CD8-positive, alpha-beta memory T cell (primary cell): Measurements from ENCODE around the gene CAMSAP1. TPM values are rescaled to one million over a fixed set of nuclear protein-coding genes. Genes with fewer than 3 reads are reported as not detected.

ENCODE experiments used
- CTCF ChIA-PET: fragments of 350-600 bp; sonication (Branson Sonifier 250); formaldehyde crosslinking; loops from one replicate; lab custom pipeline; 2021; ENCODE audit warnings: antibody characterized with exemption; lab: Charles Lee
- POLR2A ChIA-PET: fragments of 350-600 bp; sonication (Branson Sonifier 250); formaldehyde crosslinking; loops from one replicate; lab custom pipeline; 2021; ENCODE audit warnings: antibody characterized with exemption; lab: Charles Lee
- DNase-seq, 5 donors: peaks; one replicate each; pipeline versions ENCODE4 v3.0.0 to v3.0.0-alpha.2; 2020 to 2022; ENCODE audit warnings: mixed read lengths in 1 of 5
- H3K27ac ChIP-seq: one replicate; pipeline ENCODE4 v1.7.0; 2013; ENCODE audit warnings: low read depth, mild to moderate bottlenecking, low read length, moderate library complexity
- H3K27me3 ChIP-seq: 2 replicates; pipeline ENCODE4 v1.7.0; 2013; ENCODE audit warnings: low read length, mild to moderate bottlenecking; ENCODE audit not compliant: insufficient read depth, poor library complexity, severe bottlenecking
- H3K36me3 ChIP-seq: 2 replicates; pipeline ENCODE4 v1.7.0; 2013; ENCODE audit warnings: mild to moderate bottlenecking, low read length, moderate library complexity; ENCODE audit not compliant: insufficient read depth
- H3K4me1 ChIP-seq: 2 replicates; pipeline ENCODE4 v1.7.0; 2013; ENCODE audit warnings: mild to moderate bottlenecking, low read length, moderate library complexity; ENCODE audit not compliant: insufficient read depth
- H3K4me3 ChIP-seq: 2 replicates; pipeline ENCODE4 v1.7.0; 2013; ENCODE audit warnings: mild to moderate bottlenecking, low read length
- H3K9me3 ChIP-seq: 2 replicates; pipeline ENCODE4 v1.7.0; 2013; ENCODE audit warnings: mild to moderate bottlenecking, low read length
- H3K27ac Mint-ChIP-seq, 8 donors: one replicate each; pipeline ENCODE4 v1.8.0; 2020 to 2021; ENCODE audit warnings: mixed read lengths in 8 of 8, mild to moderate bottlenecking in 6 of 8, inconsistent platforms in 3 of 8, moderate library complexity in 3 of 8
- H3K27me3 Mint-ChIP-seq, 2 donors: one replicate each; pipeline ENCODE4 v1.8.0; 2020 to 2021; ENCODE audit warnings: mixed read lengths in 2 of 2, mild to moderate bottlenecking in 1 of 2, moderate library complexity in 1 of 2
- H3K36me3 Mint-ChIP-seq, 3 donors: one replicate each; pipeline ENCODE4 v1.8.0; 2020 to 2021; ENCODE audit warnings: mixed read lengths in 3 of 3, inconsistent platforms in 1 of 3, mild to moderate bottlenecking in 1 of 3
- H3K4me1 Mint-ChIP-seq, 3 donors: one replicate each; pipeline ENCODE4 v1.8.0; 2020 to 2021; ENCODE audit warnings: mixed read lengths in 3 of 3, inconsistent platforms in 1 of 3, mild to moderate bottlenecking in 1 of 3
- H3K4me3 Mint-ChIP-seq, 7 donors: one replicate each; pipeline ENCODE4 v1.8.0; 2020 to 2021; ENCODE audit warnings: mixed read lengths in 7 of 7, mild to moderate bottlenecking in 6 of 7, moderate library complexity in 4 of 7, inconsistent platforms in 2 of 7
- H3K9me3 Mint-ChIP-seq, 5 donors: one replicate each; pipeline ENCODE4 v1.8.0; 2020 to 2022; ENCODE audit warnings: mixed read lengths in 5 of 5, mild to moderate bottlenecking in 3 of 5, moderate library complexity in 2 of 5, inconsistent platforms in 1 of 5
- polyA plus RNA-seq: library from polyadenylated mRNA; unstranded; fragments of 300-500 nt; fragmentation: Illumina TruSeq; gene quantifications from one replicate; pipeline ENCODE4 v1.2.3, GENCODE V29; 2021
- total RNA-seq, 2 experiments: library from RNA; stranded (reverse); gene quantifications; one replicate each; pipeline ENCODE4 v1.2.3, GENCODE V29; 2021

Gene CAMSAP1
- total and polyA plus RNA-seq, 3 experiments from 2014 or later = 2.2 to 33.7 (median 30.4) TPM

- Mint-ChIP-seq H3K27ac (no peak overlapping the region), H3K4me1 (peaks cover 6 to 24% (median 20%) of the 10 kb centered on the region in 3 donors), H3K36me3 (peaks cover 23 to 53% (median 28%) of the 10 kb centered on the region in 3 donors), H3K27me3 (no peaks in the 10 kb centered on the region), H3K4me3 (no peak overlapping the region), H3K9me3 (peaks cover 4 to 14% (median 11%) of the 10 kb centered on the region in 5 donors)
- ChIA-PET CTCF (no interaction called here), POLR2A (no interaction called here)
- H3K27me3 ChIP-seq = no peaks in the 10 kb centered on the region
- H3K4me3 ChIP-seq = no peak overlapping the region
- no peak overlapping the region for H3K27ac ChIP-seq
- DNase-seq = no peak
- H3K9me3 ChIP-seq = no peaks in the 10 kb centered on the region
- H3K36me3 ChIP-seq = no peaks in the 10 kb centered on the region
- H3K4me1 ChIP-seq = no peaks in the 10 kb centered on the region
These were observed 76.8 kb downstream of the CAMSAP1 start for GRCh38 chr9:135830496-135830895.

DNA sequence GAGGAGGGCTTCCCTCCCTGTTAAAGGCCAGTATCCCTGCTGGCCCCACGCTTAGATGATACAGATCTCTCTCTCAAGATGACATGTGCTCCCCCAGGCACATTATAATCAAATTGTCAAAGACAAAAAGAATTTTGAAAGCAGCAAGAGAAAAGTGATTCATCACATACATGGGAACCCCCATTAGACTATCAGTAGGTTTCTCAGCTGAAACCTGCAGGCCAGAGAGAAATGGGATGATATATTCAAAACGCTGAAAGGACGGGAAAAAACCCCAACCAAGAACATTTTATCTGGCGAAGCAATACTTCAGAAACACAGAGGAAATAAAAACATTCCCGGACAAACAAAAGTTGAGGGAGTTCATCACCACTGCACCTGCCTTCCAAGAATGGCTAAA is 78.7 kb downstream of the CAMSAP1 start:
- Mint-ChIP-seq H3K4me3 (no peak overlapping the region), H3K27me3 (no peaks in the 10 kb centered on the region), H3K4me1 (peaks cover 10 to 24% (median 21%) of the 10 kb centered on the region in 3 donors), H3K27ac (no peak overlapping the region), H3K36me3 (peaks cover 23 to 62% (median 28%) of the 10 kb centered on the region in 3 donors), H3K9me3 (peaks cover 4 to 14% (median 11%) of the 10 kb centered on the region in 5 donors)
- POLR2A ChIA-PET = interaction anchor here (0.8 kb wide), 1 partner anchor 56 kb away, joined by 3 read pairs; no protein-coding TSS in a partner anchor
- CTCF ChIA-PET = no interaction called here
- no peak overlapping the region for H3K27ac ChIP-seq
- H3K4me1 ChIP-seq = no peaks in the 10 kb centered on the region
- no peaks in the 10 kb centered on the region for H3K9me3 ChIP-seq
- no peak for DNase-seq
- no peak overlapping the region for H3K4me3 ChIP-seq
- H3K27me3 ChIP-seq = no peaks in the 10 kb centered on the region
- peaks cover 3% of the 10 kb centered on the region for H3K36me3 ChIP-seq

- H3K36me3 ChIP-seq = peaks cover 8% of the 10 kb centered on the region
- H3K27me3 ChIP-seq = no peaks in the 10 kb centered on the region
- no peaks in the 10 kb centered on the region for H3K9me3 ChIP-seq
- DNase-seq = no peak
- Mint-ChIP-seq H3K4me3 (no peak overlapping the region), H3K36me3 (peaks cover 25 to 67% (median 32%) of the 10 kb centered on the region in 3 donors), H3K27ac (peak overlapping the region in 1 of 8 donors; percentile 56), H3K4me1 (peaks cover 8 to 20% (median 17%) of the 10 kb centered on the region in 3 donors), H3K27me3 (no peaks in the 10 kb centered on the region), H3K9me3 (peaks cover 4 to 14% (median 11%) of the 10 kb centered on the region in 5 donors)
- no peak overlapping the region for H3K4me3 ChIP-seq
- CTCF ChIA-PET = no interaction called here
- POLR2A ChIA-PET = no interaction called here
- H3K27ac ChIP-seq = no peak overlapping the region
- H3K4me1 ChIP-seq = no peaks in the 10 kb centered on the region
These were observed 79.3 kb downstream of the CAMSAP1 start for GRCh38 chr9:135827866-135828580.

GRCh38 chr9:135827301-135827700 is 80.0 kb downstream of the CAMSAP1 start:
- Histone ChIP-seq H3K4me3 (no peak overlapping the region), H3K27me3 (no peaks in the 10 kb centered on the region), H3K36me3 (peaks cover 16% of the 10 kb centered on the region), H3K4me1 (no peaks in the 10 kb centered on the region), H3K27ac (no peak overlapping the region), H3K9me3 (no peaks in the 10 kb centered on the region)
- Mint-ChIP-seq H3K4me1 (peaks cover 8 to 16% (median 14%) of the 10 kb centered on the region in 3 donors), H3K4me3 (no peak overlapping the region), H3K27ac (no peak overlapping the region), H3K36me3 (peaks cover 32 to 73% (median 36%) of the 10 kb centered on the region in 3 donors), H3K27me3 (no peaks in the 10 kb centered on the region), H3K9me3 (peaks cover 4 to 14% (median 11%) of the 10 kb centered on the region in 5 donors)
- POLR2A ChIA-PET = no interaction called here
- no peak for DNase-seq
- CTCF ChIA-PET = no interaction called here

DNA sequence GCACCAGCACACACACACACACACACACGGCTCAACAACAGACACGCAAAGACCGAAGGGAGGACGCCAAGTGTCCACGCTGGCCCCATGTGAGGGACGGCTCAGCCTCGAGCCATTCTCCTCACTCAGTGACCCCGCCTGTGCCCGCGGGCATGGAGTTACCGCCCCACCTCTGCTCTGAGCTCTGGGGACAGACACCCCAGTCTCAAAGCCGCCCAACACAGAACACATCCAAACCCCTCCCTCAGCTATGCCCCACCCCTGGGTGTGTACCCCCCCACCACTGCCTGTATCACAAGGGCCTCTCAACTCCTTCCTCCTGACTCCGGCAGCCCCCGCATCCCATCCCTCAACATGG is 81.2 kb downstream of the CAMSAP1 start:
- POLR2A ChIA-PET = no interaction called here
- CTCF ChIA-PET = no interaction called here
- H3K27ac Mint-ChIP-seq = peak overlapping the region in 2 of 8 donors; percentile 15 to 32

DNA sequence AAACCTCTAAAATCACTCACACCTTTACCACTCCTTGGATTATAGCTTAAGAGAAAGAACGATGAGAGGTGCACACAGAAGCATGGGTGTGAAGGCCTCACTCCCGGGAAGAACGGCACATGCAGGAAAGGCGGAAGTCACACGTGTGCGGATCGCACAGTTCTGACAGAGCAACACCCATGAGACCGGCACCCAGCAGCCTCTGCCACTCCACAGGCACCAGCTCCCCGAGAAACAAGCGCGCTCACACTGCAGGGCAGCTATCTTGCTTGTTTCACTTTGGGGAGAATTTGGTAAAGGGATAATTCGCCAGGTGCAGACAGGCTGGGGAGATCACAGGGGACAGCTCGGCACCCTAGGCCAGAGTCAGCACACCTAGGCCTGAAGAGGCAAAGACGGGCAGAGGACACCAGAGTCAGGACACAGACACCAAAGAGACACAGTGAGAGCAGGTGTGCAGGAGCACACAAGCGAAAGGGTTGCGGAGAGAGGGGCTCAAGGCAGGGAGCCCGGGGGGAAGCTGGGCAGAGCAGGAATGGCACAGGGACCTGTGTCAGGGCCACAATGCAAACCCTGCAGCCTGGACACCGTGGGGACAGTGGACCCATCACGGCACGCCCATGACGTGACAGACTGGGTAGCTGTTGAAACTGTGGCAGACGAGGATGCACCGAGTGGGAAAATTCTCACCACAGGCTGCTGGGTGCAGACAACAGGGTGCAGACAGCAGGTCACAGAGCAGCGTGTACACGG is 81.7 kb downstream of the CAMSAP1 start:
- peak overlapping the region in 3 of 8 donors; percentile 21 to 88 (median 42) for H3K27ac Mint-ChIP-seq
- no peaks in the 10 kb centered on the region for H3K27me3 Mint-ChIP-seq
- no peaks in the 10 kb centered on the region for H3K27me3 ChIP-seq
- CTCF ChIA-PET = no interaction called here
- peaks cover 6 to 8% (median 7%) of the 10 kb centered on the region in 3 donors for H3K4me1 Mint-ChIP-seq
- peaks cover 2 to 14% (median 11%) of the 10 kb centered on the region in 5 donors for H3K9me3 Mint-ChIP-seq
- POLR2A ChIA-PET = no interaction called here
- no peak overlapping the region for H3K27ac ChIP-seq
- peak overlapping the region in 1 of 7 donors; percentile 78 for H3K4me3 Mint-ChIP-seq
- peaks cover 33 to 87% (median 38%) of the 10 kb centered on the region in 3 donors for H3K36me3 Mint-ChIP-seq
- H3K4me1 ChIP-seq = no peaks in the 10 kb centered on the region
- no peaks in the 10 kb centered on the region for H3K9me3 ChIP-seq
- H3K36me3 ChIP-seq = peaks cover 23% of the 10 kb centered on the region
- DNase-seq = no peak
- no peak overlapping the region for H3K4me3 ChIP-seq

More for the DNA sequence above, 81.2 kb downstream of the CAMSAP1 start:
- peaks cover 6 to 10% (median 7%) of the 10 kb centered on the region in 3 donors for H3K4me1 Mint-ChIP-seq
- peaks cover 35 to 81% (median 37%) of the 10 kb centered on the region in 3 donors for H3K36me3 Mint-ChIP-seq
- Histone ChIP-seq H3K27ac (no peak overlapping the region), H3K4me1 (no peaks in the 10 kb centered on the region), H3K36me3 (peaks cover 23% of the 10 kb centered on the region), H3K9me3 (no peaks in the 10 kb centered on the region), H3K4me3 (no peak overlapping the region), H3K27me3 (no peaks in the 10 kb centered on the region)
- no peak overlapping the region for H3K4me3 Mint-ChIP-seq
- H3K27me3 Mint-ChIP-seq = no peaks in the 10 kb centered on the region
- no peak for DNase-seq
- peaks cover 4 to 14% (median 11%) of the 10 kb centered on the region in 5 donors for H3K9me3 Mint-ChIP-seq

DNA sequence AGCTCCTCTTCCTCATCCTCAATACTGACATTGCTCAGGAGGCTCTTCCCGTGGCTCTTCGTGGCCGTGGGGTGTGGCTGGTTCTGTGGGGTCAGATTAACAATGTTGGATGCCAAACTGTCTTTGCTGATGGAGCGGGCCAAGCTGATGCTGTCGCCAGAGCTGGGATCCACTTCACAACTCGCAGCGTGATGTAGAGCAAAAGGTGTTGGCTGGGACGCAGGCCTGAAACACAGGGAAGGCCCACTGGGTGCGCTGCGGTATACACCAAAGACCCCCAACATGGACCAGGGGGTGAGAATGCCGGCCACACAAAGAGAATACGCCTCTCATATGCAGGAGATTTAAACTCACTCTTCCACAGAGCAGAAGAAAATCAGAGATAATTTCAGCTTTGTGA is 84.3 kb downstream of the CAMSAP1 start:
- POLR2A ChIA-PET = no interaction called here
- Histone ChIP-seq H3K4me1 (no peaks in the 10 kb centered on the region), H3K36me3 (peaks cover 30% of the 10 kb centered on the region), H3K9me3 (no peaks in the 10 kb centered on the region), H3K4me3 (no peak overlapping the region), H3K27me3 (no peaks in the 10 kb centered on the region), H3K27ac (no peak overlapping the region)
- H3K36me3 Mint-ChIP-seq = peaks cover 16 to 92% (median 33%) of the 10 kb centered on the region in 3 donors
- peaks cover 0 to 3% (median under 1%) of the 10 kb centered on the region in 5 donors for H3K9me3 Mint-ChIP-seq
- peaks cover 0 to 3% (median 3%) of the 10 kb centered on the region in 3 donors for H3K4me1 Mint-ChIP-seq
- H3K27ac Mint-ChIP-seq = peak overlapping the region in 1 of 8 donors; percentile 21
- no peak overlapping the region for H3K4me3 Mint-ChIP-seq
- CTCF ChIA-PET = interaction anchor here (1.1 kb wide), 1 partner anchor 8 kb away, joined by 3 read pairs; no protein-coding TSS in a partner anchor
- DNase-seq = no peak
- no peaks in the 10 kb centered on the region for H3K27me3 Mint-ChIP-seq

GRCh38 chr9:135822374-135822755 is 85.0 kb downstream of the CAMSAP1 start:
- no peaks in the 10 kb centered on the region for H3K27me3 Mint-ChIP-seq
- peaks cover 15 to 93% (median 31%) of the 10 kb centered on the region in 3 donors for H3K36me3 Mint-ChIP-seq
- DNase-seq = no peak
- no peak overlapping the region for H3K4me3 ChIP-seq
- peaks cover 33% of the 10 kb centered on the region for H3K36me3 ChIP-seq
- H3K9me3 Mint-ChIP-seq = peaks cover 0 to 3% (median 0%) of the 10 kb centered on the region in 5 donors
- H3K27ac Mint-ChIP-seq = no peak overlapping the region
- no peak overlapping the region for H3K27ac ChIP-seq
- H3K27me3 ChIP-seq = no peaks in the 10 kb centered on the region
- no peaks in the 10 kb centered on the region for H3K4me1 ChIP-seq
- H3K9me3 ChIP-seq = no peaks in the 10 kb centered on the region
- ChIA-PET CTCF (no interaction called here), POLR2A (no interaction called here)
- H3K4me1 Mint-ChIP-seq = peaks cover 0 to 3% (median 3%) of the 10 kb centered on the region in 3 donors
- H3K4me3 Mint-ChIP-seq = no peak overlapping the region
